Measurements from ENCODE around the gene PROZ. TPM values are rescaled to one million over a fixed set of nuclear protein-coding genes. Genes with fewer than 3 reads are reported as not detected.

PROZ gene
- total and polyA plus RNA-seq, 2 of the 13 experiments (the other 11 are each of a cell fraction or from before 2014, with no cell fraction given): 5.6 to 22.5 TPM

DNA sequence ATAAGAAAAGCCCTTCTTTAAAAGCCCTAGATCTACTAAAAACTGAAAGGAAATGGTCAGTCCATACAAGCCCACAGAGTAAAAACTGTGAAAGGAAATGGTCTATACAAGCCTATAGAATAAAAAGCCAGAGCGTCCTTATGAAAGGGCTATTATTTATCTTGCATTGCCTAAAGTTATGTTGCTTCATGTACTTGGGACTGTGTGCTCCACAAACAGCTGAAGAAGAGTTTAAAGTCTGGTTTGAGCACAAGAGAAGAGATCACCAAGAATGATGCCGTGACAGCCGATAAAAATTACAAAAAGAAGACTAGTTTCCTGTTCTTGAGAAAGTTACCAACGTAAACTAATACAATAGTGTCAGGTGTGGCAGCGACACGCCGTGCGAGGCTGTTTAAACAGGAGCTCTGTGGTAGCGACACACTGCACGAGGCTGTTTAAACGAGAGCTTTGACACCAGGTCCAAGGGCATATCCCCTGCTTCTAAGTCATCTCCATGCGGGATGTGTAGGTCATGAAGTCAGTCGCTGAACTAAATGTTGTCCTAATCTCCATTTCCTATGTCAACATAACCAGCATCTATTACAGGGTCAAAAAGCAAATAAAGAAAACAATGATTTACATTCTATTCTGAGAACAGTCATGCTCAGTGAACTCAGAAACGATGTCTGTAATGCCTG is 25.1 kb downstream of the PROZ start (continued):
- TF ChIP-seq, protein P1, sequence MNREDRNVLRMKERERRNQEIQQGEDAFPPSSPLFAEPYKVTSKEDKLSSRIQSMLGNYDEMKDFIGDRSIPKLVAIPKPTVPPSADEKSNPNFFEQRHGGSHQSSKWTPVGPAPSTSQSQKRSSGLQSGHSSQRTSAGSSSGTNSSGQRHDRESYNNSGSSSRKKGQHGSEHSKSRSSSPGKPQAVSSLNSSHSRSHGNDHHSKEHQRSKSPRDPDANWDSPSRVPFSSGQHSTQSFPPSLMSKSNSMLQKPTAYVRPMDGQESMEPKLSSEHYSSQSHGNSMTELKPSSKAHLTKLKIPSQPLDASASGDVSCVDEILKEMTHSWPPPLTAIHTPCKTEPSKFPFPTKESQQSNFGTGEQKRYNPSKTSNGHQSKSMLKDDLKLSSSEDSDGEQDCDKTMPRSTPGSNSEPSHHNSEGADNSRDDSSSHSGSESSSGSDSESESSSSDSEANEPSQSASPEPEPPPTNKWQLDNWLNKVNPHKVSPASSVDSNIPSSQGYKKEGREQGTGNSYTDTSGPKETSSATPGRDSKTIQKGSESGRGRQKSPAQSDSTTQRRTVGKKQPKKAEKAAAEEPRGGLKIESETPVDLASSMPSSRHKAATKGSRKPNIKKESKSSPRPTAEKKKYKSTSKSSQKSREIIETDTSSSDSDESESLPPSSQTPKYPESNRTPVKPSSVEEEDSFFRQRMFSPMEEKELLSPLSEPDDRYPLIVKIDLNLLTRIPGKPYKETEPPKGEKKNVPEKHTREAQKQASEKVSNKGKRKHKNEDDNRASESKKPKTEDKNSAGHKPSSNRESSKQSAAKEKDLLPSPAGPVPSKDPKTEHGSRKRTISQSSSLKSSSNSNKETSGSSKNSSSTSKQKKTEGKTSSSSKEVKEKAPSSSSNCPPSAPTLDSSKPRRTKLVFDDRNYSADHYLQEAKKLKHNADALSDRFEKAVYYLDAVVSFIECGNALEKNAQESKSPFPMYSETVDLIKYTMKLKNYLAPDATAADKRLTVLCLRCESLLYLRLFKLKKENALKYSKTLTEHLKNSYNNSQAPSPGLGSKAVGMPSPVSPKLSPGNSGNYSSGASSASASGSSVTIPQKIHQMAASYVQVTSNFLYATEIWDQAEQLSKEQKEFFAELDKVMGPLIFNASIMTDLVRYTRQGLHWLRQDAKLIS (CRISPR knock-in tag; IDR thresholded peaks at IDR 0.05): no peak
- no peak for TF ChIP-seq POGZ (CRISPR knock-in tag; IDR thresholded peaks at IDR 0.05)
- no peak for TF ChIP-seq ZNF543 (CRISPR knock-in tag; IDR thresholded peaks at IDR 0.05)
- no peak for TF ChIP-seq ZNF709 (CRISPR knock-in tag; IDR thresholded peaks at IDR 0.05)
- TF ChIP-seq TSC22D2 (CRISPR knock-in tag; IDR thresholded peaks at IDR 0.05; ENCODE audit: borderline replicate concordance): no peak
- TF ChIP-seq, protein P2, sequence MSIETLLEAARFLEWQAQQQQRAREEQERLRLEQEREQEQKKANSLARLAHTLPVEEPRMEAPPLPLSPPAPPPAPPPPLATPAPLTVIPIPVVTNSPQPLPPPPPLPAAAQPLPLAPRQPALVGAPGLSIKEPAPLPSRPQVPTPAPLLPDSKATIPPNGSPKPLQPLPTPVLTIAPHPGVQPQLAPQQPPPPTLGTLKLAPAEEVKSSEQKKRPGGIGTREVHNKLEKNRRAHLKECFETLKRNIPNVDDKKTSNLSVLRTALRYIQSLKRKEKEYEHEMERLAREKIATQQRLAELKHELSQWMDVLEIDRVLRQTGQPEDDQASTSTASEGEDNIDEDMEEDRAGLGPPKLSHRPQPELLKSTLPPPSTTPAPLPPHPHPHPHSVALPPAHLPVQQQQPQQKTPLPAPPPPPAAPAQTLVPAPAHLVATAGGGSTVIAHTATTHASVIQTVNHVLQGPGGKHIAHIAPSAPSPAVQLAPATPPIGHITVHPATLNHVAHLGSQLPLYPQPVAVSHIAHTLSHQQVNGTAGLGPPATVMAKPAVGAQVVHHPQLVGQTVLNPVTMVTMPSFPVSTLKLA (IDR thresholded peaks at IDR 0.05): peak; percentile 53; the same call in 1 of the 2 replicates
- no peak for TF ChIP-seq SAFB2 (CRISPR knock-in tag; IDR thresholded peaks at IDR 0.05; ENCODE audit: borderline replicate concordance, low read depth)
- no peak for TF ChIP-seq ZNF615 (CRISPR knock-in tag; IDR thresholded peaks at IDR 0.05; ENCODE audit: borderline replicate concordance)
- TF ChIP-seq, protein P3, sequence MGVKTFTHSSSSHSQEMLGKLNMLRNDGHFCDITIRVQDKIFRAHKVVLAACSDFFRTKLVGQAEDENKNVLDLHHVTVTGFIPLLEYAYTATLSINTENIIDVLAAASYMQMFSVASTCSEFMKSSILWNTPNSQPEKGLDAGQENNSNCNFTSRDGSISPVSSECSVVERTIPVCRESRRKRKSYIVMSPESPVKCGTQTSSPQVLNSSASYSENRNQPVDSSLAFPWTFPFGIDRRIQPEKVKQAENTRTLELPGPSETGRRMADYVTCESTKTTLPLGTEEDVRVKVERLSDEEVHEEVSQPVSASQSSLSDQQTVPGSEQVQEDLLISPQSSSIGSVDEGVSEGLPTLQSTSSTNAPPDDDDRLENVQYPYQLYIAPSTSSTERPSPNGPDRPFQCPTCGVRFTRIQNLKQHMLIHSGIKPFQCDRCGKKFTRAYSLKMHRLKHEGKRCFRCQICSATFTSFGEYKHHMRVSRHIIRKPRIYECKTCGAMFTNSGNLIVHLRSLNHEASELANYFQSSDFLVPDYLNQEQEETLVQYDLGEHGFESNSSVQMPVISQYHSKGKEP (CRISPR knock-in tag; IDR thresholded peaks at IDR 0.05): no peak
- TF ChIP-seq JARID2 (CRISPR knock-in tag; IDR thresholded peaks at IDR 0.05; ENCODE audit: insufficient replicate concordance): no peak
- TF ChIP-seq ZNF724P (CRISPR knock-in tag; IDR thresholded peaks at IDR 0.05; ENCODE audit: borderline replicate concordance): no peak
- TF ChIP-seq CEBPG (CRISPR knock-in tag; IDR thresholded peaks at IDR 0.05): peak; percentile 35; the same call in 1 of the 2 replicates
- TF ChIP-seq, protein P4, sequence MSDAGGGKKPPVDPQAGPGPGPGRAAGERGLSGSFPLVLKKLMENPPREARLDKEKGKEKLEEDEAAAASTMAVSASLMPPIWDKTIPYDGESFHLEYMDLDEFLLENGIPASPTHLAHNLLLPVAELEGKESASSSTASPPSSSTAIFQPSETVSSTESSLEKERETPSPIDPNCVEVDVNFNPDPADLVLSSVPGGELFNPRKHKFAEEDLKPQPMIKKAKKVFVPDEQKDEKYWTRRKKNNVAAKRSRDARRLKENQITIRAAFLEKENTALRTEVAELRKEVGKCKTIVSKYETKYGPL (CRISPR knock-in tag; IDR thresholded peaks at IDR 0.05): no peak
- no peak for TF ChIP-seq ZNF670 (CRISPR knock-in tag; IDR thresholded peaks at IDR 0.05; ENCODE audit: borderline replicate concordance)
- TF ChIP-seq, protein P5, sequence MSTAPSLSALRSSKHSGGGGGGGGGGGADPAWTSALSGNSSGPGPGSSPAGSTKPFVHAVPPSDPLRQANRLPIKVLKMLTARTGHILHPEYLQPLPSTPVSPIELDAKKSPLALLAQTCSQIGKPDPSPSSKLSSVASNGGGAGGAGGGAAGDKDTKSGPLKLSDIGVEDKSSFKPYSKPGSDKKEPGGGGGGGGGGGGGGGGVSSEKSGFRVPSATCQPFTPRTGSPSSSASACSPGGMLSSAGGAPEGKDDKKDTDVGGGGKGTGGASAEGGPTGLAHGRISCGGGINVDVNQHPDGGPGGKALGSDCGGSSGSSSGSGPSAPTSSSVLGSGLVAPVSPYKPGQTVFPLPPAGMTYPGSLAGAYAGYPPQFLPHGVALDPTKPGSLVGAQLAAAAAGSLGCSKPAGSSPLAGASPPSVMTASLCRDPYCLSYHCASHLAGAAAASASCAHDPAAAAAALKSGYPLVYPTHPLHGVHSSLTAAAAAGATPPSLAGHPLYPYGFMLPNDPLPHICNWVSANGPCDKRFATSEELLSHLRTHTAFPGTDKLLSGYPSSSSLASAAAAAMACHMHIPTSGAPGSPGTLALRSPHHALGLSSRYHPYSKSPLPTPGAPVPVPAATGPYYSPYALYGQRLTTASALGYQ (CRISPR knock-in tag; IDR thresholded peaks at IDR 0.05): 0 out of 2 replicates have a peak, but pooled peaks have one; percentile 48
- TF ChIP-seq, protein P6, sequence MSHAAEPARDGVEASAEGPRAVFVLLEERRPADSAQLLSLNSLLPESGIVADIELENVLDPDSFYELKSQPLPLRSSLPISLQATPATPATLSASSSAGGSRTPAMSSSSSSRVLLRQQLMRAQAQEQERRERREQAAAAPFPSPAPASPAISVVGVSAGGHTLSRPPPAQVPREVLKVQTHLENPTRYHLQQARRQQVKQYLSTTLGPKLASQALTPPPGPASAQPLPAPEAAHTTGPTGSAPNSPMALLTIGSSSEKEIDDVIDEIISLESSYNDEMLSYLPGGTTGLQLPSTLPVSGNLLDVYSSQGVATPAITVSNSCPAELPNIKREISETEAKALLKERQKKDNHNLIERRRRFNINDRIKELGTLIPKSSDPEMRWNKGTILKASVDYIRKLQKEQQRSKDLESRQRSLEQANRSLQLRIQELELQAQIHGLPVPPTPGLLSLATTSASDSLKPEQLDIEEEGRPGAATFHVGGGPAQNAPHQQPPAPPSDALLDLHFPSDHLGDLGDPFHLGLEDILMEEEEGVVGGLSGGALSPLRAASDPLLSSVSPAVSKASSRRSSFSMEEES (CRISPR knock-in tag; IDR thresholded peaks at IDR 0.05): peak; percentile 51
- TF ChIP-seq TBX2 (CRISPR knock-in tag; IDR thresholded peaks at IDR 0.05; ENCODE audit: borderline replicate concordance): peak; percentile 95
- 0 out of 2 replicates have a peak, but pooled peaks have one; percentile 25 for TF ChIP-seq ZFP36L1 (CRISPR knock-in tag; IDR thresholded peaks at IDR 0.05)

All from HepG2 (cell line).